GM12878 (cell line): ENCODE measurements around the gene PDILT. TPM values are rescaled to one million over a fixed set of nuclear protein-coding genes. Genes with fewer than 3 reads are reported as not detected.

Source experiments
- ATAC-seq: fragments of 200-7000 bp; cut with Tn5 transposase; 3 replicates; pipeline ENCODE4 v1.9.1; 2020; ENCODE audit warnings: mild to moderate bottlenecking, moderate library complexity
- BruUV-seq: library from RNA; stranded (reverse); fragments of 400-500 nt; replicated peaks from 2 replicates; lab custom pipeline; 2021; lab: Mats Ljungman, UMichigan
- CTCF ChIA-PET: fragments of 300-600 bp; sonication (Branson Sonifier 250); formaldehyde crosslinking; extraction: SDS; loops from one replicate; lab custom pipeline; 2021; ENCODE audit warnings: inconsistent platforms; lab: Yijun Ruan, JAX
- POLR2A ChIA-PET: fragments of 350-600 bp; formaldehyde crosslinking; extraction: SDS; loops from one replicate; lab custom pipeline; 2021; ENCODE audit warnings: inconsistent platforms; lab: Charles Lee
- RAD21 ChIA-PET: fragments of 300-600 bp; sonication (Branson Sonifier 250); formaldehyde crosslinking; loops from one replicate; lab custom pipeline; 2023; ENCODE audit warnings: antibody characterized with exemption; ENCODE audit not compliant: unreplicated experiment; lab: Charles Lee
- SMC1A ChIA-PET: fragments of 300-600 bp; sonication (Branson Sonifier 250); formaldehyde crosslinking; loops from one replicate; lab custom pipeline; 2023; ENCODE audit not compliant: unreplicated experiment, uncharacterized antibody; lab: Charles Lee
- DNase-seq: peaks from one replicate; pipeline ENCODE4 v3.0.0-alpha.2; 2011; ENCODE audit warnings: low read depth, low spot score
- FAIRE-seq: peaks from 3 replicates; lab custom pipeline; 2011; peaks lifted over from hg19 to GRCh38; lab: Jason Lieb, UNC
- H2AFZ ChIP-seq: 2 replicates; pipeline ENCODE4 v1.6.0; 2011; ENCODE audit warnings: low read depth, low read length, control low read depth; ENCODE audit not compliant: control insufficient read depth
- H3K27ac ChIP-seq: 2 replicates; pipeline ENCODE4 v1.5.1; 2011; ENCODE audit warnings: control low read depth; ENCODE audit not compliant: control insufficient read depth, insufficient read depth
- H3K27me3 ChIP-seq, 2 experiments: replicated peaks in 1 of 2; 2 replicates each; pipeline versions ENCODE4 v1.6.0 to v1.6.1; 2011; ENCODE audit warnings: low read length in 1 of 2; ENCODE audit not compliant: control insufficient read depth in 2 of 2, insufficient read depth in 2 of 2
- H3K36me3 ChIP-seq, 2 experiments: 2 replicates each; pipeline ENCODE4 v1.5.1; 2011; ENCODE audit warnings: low read length in 1 of 2; ENCODE audit not compliant: control insufficient read depth in 2 of 2, insufficient read depth in 2 of 2
- H3K4me1 ChIP-seq: 2 replicates; pipeline ENCODE4 v1.6.1; 2011; ENCODE audit warnings: mild to moderate bottlenecking, low read length, moderate library complexity, mixed read lengths; ENCODE audit not compliant: control insufficient read depth, insufficient read depth
- H3K4me2 ChIP-seq: 2 replicates; pipeline ENCODE4 v1.6.0; 2011; ENCODE audit warnings: control low read depth; ENCODE audit not compliant: control insufficient read depth, insufficient read depth
- H3K4me3 ChIP-seq: fragments of 200-600 bp; sonication (generic); 2 replicates; pipeline ENCODE4 v1.5.1; 2016
- H3K79me2 ChIP-seq: 2 replicates; pipeline ENCODE4 v1.6.0; 2011; ENCODE audit warnings: low read length; ENCODE audit not compliant: control insufficient read depth, insufficient read depth
- H3K9ac ChIP-seq: 2 replicates; pipeline ENCODE4 v1.8.0; 2011; ENCODE audit warnings: low read length, control low read depth, mixed read lengths; ENCODE audit not compliant: control insufficient read depth, insufficient read depth
- H3K9me3 ChIP-seq: replicated peaks from 3 replicates; pipeline ENCODE4 v1.5.1; 2011; ENCODE audit warnings: mild to moderate bottlenecking, low read length; ENCODE audit not compliant: control insufficient read depth, insufficient read depth
- H4K20me1 ChIP-seq: 2 replicates; pipeline ENCODE4 v1.6.0; 2011; ENCODE audit not compliant: control insufficient read depth, insufficient read depth
- ATF2 ChIP-seq: IDR thresholded peaks from 2 replicates; pipeline ENCODE4 v1.6.1; 2012; ENCODE audit warnings: low read length, inconsistent platforms
- IRF3 ChIP-seq: fragments of 450-650 bp; IDR thresholded peaks from 2 replicates; pipeline ENCODE4 v1.6.1; 2014; ENCODE audit warnings: mild to moderate bottlenecking
- IRF4 ChIP-seq: IDR thresholded peaks from 2 replicates; pipeline ENCODE4 v1.6.1; 2011; ENCODE audit warnings: low read depth, low read length
- MEF2B ChIP-seq: fragments of 450-650 bp; IDR thresholded peaks from 2 replicates; pipeline ENCODE4 v1.6.1; 2018; ENCODE audit warnings: mild to moderate bottlenecking, moderate library complexity; ENCODE audit not compliant: partially characterized antibody, poor library complexity, severe bottlenecking
- MTA2 ChIP-seq: fragments of 450-650 bp; IDR thresholded peaks from 2 replicates; pipeline ENCODE4 v1.6.1; 2016; ENCODE audit warnings: low read depth, mild to moderate bottlenecking, moderate library complexity
- NFXL1 ChIP-seq: fragments of 450-650 bp; IDR thresholded peaks from 2 replicates; pipeline ENCODE4 v1.6.1; 2017; ENCODE audit warnings: antibody characterized with exemption, mild to moderate bottlenecking, borderline replicate concordance
- NFYA ChIP-seq: IDR thresholded peaks from 2 replicates; pipeline ENCODE4 v1.6.1; 2011; ENCODE audit warnings: low read depth, mild to moderate bottlenecking, low read length, improper control_type of control experiment, borderline replicate concordance
- SIX5 ChIP-seq: IDR thresholded peaks from 2 replicates; pipeline ENCODE4 v1.6.1; 2011; ENCODE audit warnings: mild to moderate bottlenecking, low read depth, low read length, moderate library complexity; ENCODE audit not compliant: severe bottlenecking
- SMARCA5 ChIP-seq: fragments of 450-650 bp; IDR thresholded peaks from 2 replicates; pipeline ENCODE4 v1.6.1; 2017; ENCODE audit warnings: mild to moderate bottlenecking
- SREBF1 ChIP-seq: IDR thresholded peaks from 2 replicates; pipeline ENCODE4 v1.6.1; 2012; ENCODE audit warnings: mild to moderate bottlenecking, low read length
- SRF ChIP-seq, 2 experiments: IDR thresholded peaks; 2 replicates each; pipeline ENCODE4 v1.6.1; 2011; ENCODE audit warnings: low read depth in 2 of 2, low read length in 2 of 2, mild to moderate bottlenecking in 1 of 2, moderate library complexity in 1 of 2
- TCF3 ChIP-seq: IDR thresholded peaks from 2 replicates; pipeline ENCODE4 v1.6.1; 2012; ENCODE audit warnings: low read depth, mild to moderate bottlenecking, low read length, borderline replicate concordance; ENCODE audit not compliant: insufficient read depth
- USF1 ChIP-seq: IDR thresholded peaks from 2 replicates; pipeline ENCODE4 v1.6.1; 2011; ENCODE audit warnings: borderline replicate concordance, low read depth, mild to moderate bottlenecking, moderate library complexity, mixed read lengths, low read length; ENCODE audit not compliant: insufficient read depth; ENCODE audit errors: extremely low read length
- YY1 ChIP-seq: IDR thresholded peaks from 2 replicates; pipeline ENCODE4 v1.6.1; 2011; ENCODE audit warnings: low read depth, mild to moderate bottlenecking, low read length
- ZNF217 ChIP-seq: fragments of 450-650 bp; IDR thresholded peaks from 2 replicates; pipeline ENCODE4 v1.6.1; 2017; ENCODE audit warnings: antibody characterized with exemption, mild to moderate bottlenecking
- WGBS: methylation state at CpG from one replicate; pipeline ENCODE4 v1.1.6; 2016; ENCODE audit warnings: low lambda C conversion rate; ENCODE audit not compliant: insufficient replicate concordance, insufficient coverage; ENCODE audit errors: missing lambda C conversion rate; 5-methylcytosine and 5-hydroxymethylcytosine counted together
- in situ Hi-C: fragments of 300-500 bp; cut with MboI; formaldehyde crosslinking; loops from 9 replicates; pipeline ENCODE4 v1.14.3; 2018; ENCODE audit warnings: mixed read lengths
- intact Hi-C: fragments of 100-400 bp; cut with micrococcal nuclease; formaldehyde crosslinking; loops from one replicate; pipeline ENCODE4 v1.14.2; 2022; ENCODE audit not compliant: unreplicated experiment
- polyA plus RNA-seq, 11 experiments: library from polyadenylated mRNA; depleted of rRNA in 4 of 11; unstranded in 6 of 11; stranded (reverse) in 5 of 11; fragments of >200 nt; fragmentation: Nextera tagmentation in 4 of 11; fragmentation: Illumina TruSeq in 1 of 11; extraction: Ambion mirVana in 4 of 11; extraction: Trizol in 1 of 11; gene quantifications; 1 replicate in 1 of 11; 2 replicates in 10 of 11; pipeline versions ENCODE4 v1.2.1 to v1.2.3, GENCODE V29; 2011 to 2016; ENCODE audit warnings: inconsistent platforms in 2 of 11, missing spikeins in 2 of 11, low read depth in 1 of 11
- total RNA-seq, 4 experiments: library from RNA; depleted of rRNA in 3 of 4; stranded (reverse); fragments of >200 nt in 3 of 4; fragmentation: Illumina TruSeq in 1 of 4; extraction: Trizol in 1 of 4; gene quantifications; 2 replicates each; pipeline versions ENCODE4 v1.2.1 to v1.2.3, GENCODE V29; 2013 to 2021
- TF ChIP-seq, protein P1 (sequence below): IDR thresholded peaks from 2 replicates; pipeline ENCODE4 v1.6.1; 2012; ENCODE audit warnings: improper control_type of control experiment, low read depth, low read length; ENCODE audit not compliant: insufficient replicate concordance

PDILT gene
- total and polyA plus RNA-seq, 10 of the 15 experiments (the other 5 are each of a cell fraction or from before 2014, with no cell fraction given): not detected

DNA sequence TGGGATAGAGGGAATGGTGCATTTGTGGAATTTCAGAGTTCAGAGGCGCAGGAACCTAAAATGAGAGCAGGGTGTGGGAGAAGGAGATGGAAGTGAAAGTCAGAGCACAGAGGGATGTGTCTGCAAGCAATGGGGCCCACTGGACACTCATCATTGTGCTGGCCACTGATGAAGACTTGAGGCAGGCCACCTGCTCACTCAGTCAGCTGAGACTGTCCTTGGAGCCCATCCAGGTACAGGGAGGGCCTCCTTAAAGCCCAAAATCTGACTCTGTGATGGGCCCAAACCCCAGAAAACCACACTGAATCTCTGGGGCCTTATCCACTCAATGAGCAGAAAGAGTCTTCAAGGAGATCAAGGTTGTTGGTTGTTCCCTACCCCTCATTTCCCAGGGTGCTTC is 82.9 kb downstream of the PDILT start:
- POLR2A ChIA-PET: no interaction called here
- no peak for DNase-seq
- Histone ChIP-seq H3K4me3 (no peak overlapping the region), H4K20me1 (no peaks in the 10 kb centered on the region), H3K36me3 (no peaks in the 10 kb centered on the region), H3K9me3 (no peaks in the 10 kb centered on the region), H3K9ac (no peak overlapping the region), H3K4me1 (no peaks in the 10 kb centered on the region), H3K27me3 (no peaks in the 10 kb centered on the region), H3K4me2 (no peak overlapping the region), H2AFZ (no peak overlapping the region), H3K79me2 (no peaks in the 10 kb centered on the region), H3K27ac (no peak overlapping the region)
- SMC1A ChIA-PET: no interaction called here
- intact Hi-C loops (no loop called here), in situ Hi-C loops (no loop called here)
- TF ChIP-seq IRF3: no peak
- TF ChIP-seq MEF2B: no peak
- no peak for TF ChIP-seq USF1
- no peak for TF ChIP-seq IRF4
- TF ChIP-seq MTA2: no peak
- no peak for TF ChIP-seq ZNF217
- TF ChIP-seq YY1: no peak
- no peak for TF ChIP-seq NFXL1
- TF ChIP-seq SREBF1: no peak
- TF ChIP-seq, protein P1, sequence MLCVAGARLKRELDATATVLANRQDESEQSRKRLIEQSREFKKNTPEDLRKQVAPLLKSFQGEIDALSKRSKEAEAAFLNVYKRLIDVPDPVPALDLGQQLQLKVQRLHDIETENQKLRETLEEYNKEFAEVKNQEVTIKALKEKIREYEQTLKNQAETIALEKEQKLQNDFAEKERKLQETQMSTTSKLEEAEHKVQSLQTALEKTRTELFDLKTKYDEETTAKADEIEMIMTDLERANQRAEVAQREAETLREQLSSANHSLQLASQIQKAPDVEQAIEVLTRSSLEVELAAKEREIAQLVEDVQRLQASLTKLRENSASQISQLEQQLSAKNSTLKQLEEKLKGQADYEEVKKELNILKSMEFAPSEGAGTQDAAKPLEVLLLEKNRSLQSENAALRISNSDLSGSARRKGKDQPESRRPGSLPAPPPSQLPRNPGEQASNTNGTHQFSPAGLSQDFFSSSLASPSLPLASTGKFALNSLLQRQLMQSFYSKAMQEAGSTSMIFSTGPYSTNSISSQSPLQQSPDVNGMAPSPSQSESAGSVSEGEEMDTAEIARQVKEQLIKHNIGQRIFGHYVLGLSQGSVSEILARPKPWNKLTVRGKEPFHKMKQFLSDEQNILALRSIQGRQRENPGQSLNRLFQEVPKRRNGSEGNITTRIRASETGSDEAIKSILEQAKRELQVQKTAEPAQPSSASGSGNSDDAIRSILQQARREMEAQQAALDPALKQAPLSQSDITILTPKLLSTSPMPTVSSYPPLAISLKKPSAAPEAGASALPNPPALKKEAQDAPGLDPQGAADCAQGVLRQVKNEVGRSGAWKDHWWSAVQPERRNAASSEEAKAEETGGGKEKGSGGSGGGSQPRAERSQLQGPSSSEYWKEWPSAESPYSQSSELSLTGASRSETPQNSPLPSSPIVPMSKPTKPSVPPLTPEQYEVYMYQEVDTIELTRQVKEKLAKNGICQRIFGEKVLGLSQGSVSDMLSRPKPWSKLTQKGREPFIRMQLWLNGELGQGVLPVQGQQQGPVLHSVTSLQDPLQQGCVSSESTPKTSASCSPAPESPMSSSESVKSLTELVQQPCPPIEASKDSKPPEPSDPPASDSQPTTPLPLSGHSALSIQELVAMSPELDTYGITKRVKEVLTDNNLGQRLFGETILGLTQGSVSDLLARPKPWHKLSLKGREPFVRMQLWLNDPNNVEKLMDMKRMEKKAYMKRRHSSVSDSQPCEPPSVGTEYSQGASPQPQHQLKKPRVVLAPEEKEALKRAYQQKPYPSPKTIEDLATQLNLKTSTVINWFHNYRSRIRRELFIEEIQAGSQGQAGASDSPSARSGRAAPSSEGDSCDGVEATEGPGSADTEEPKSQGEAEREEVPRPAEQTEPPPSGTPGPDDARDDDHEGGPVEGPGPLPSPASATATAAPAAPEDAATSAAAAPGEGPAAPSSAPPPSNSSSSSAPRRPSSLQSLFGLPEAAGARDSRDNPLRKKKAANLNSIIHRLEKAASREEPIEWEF: no peak
- TF ChIP-seq SRF (IDR thresholded peaks at IDR 0.05; ENCODE audit: low read depth in 2 of 2, low read length in 2 of 2): no peak
- TF ChIP-seq NFYA: no peak
- no peak for TF ChIP-seq TCF3
- no peak for TF ChIP-seq SMARCA5
- no peak for TF ChIP-seq ATF2
- no peak for TF ChIP-seq SIX5
- RAD21 ChIA-PET: no interaction called here
- FAIRE-seq: no peak
- CTCF ChIA-PET: no interaction called here
- BruUV-seq: no TSS peak
- ATAC-seq: no peak
- 33% methylated on average over 1 of the region's 1 CpG for WGBS
